Choroid plexus epithelial cell (primary cell): Measurements from ENCODE around the gene BICRA.

ENCODE experiments used
- DNase-seq: peaks from one replicate; pipeline ENCODE4 v3.0.0-alpha.2; 2010; ENCODE audit warnings: low read depth
- H3K4me3 ChIP-seq: 2 replicates; pipeline ENCODE4 v1.5.1; 2011; ENCODE audit warnings: low read depth, mild to moderate bottlenecking, control low read depth, low read length, moderate library complexity
- TF ChIP-seq, protein P1 (sequence below): conservative IDR thresholded peaks from 2 replicates; pipeline ENCODE4 v1.5.1; 2011; ENCODE audit warnings: low read depth, mild to moderate bottlenecking, control low read depth, inconsistent platforms, low read length, moderate library complexity

Gene BICRA

DNA sequence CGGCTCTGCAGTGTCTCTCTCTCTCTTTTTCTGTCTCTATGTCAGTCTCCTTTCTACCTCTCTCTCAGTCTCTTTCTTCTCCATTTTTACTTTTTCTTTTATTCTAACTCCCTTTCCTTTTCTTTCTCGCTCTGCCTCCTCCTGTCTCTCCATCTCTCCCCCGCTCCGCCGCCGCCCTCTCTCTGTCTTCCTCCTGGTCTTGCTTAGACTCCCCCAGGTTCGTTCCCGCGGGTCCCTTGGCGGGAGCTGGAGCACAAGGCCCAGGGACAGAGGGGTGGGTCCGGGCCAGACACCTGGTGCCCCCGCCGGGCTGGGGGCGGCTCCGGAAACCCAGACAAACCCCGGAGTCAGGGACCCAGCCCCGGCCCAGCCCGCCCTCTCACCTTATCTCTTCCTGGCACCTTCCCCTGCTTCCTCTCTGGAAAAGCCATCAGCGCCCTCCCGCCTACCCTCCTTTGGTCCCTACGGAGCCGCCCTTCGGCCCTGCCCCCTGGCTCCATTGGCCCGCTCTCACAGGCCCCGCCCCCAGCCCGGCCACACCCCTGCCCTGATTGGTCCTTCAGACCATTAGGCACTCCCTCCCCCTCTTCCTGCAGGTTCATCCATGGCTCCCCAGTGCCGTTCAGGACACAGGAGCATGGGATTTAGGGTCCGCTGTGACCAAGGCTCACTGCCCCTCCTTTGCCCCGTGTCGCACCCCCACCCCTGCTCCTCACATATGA, 121.0 kb downstream of the BICRA start:
- TF ChIP-seq, protein P1, sequence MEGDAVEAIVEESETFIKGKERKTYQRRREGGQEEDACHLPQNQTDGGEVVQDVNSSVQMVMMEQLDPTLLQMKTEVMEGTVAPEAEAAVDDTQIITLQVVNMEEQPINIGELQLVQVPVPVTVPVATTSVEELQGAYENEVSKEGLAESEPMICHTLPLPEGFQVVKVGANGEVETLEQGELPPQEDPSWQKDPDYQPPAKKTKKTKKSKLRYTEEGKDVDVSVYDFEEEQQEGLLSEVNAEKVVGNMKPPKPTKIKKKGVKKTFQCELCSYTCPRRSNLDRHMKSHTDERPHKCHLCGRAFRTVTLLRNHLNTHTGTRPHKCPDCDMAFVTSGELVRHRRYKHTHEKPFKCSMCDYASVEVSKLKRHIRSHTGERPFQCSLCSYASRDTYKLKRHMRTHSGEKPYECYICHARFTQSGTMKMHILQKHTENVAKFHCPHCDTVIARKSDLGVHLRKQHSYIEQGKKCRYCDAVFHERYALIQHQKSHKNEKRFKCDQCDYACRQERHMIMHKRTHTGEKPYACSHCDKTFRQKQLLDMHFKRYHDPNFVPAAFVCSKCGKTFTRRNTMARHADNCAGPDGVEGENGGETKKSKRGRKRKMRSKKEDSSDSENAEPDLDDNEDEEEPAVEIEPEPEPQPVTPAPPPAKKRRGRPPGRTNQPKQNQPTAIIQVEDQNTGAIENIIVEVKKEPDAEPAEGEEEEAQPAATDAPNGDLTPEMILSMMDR, result no peak
- no peak overlapping the region for H3K4me3 ChIP-seq
- DNase-seq, result no peak

DNA sequence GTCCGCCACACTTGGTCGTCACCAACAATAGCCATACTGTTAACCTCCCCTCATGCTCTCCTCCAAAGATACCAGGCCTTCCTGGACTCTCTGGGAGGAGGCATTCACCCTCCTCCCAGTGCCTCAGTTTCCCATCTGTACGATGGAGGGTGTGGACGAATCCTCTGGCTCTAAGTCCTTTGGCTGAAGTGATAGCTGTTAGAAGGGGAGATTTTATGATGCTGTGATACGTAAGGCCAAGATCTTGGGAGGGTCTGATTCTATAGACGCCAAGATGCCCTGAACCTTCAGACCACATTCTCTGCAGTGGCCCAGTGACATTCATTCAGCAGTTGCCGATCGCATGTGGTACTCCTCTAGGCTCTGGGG, 121.6 kb downstream of the BICRA start:
- no peak overlapping the region for H3K4me3 ChIP-seq
- TF ChIP-seq, protein P1, result no peak
- no peak for DNase-seq

DNA sequence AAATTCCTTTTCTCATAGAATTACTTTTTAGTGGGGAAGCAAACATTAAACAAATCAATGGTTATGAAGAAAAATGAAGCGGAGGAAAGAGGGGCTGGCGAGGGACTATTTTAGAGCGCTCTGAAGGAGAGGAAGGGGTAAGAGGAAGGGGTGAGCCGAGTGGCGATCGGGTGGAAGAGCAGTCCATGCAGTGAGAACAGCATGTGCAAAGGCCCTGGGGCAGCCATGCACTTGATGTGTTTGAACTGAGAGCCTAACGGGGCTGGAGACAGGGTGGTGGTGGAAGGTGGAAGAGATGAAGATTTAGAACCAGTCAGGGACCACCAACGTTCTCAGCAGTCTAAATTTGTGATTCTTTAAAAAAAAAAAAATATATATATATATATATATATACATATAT, 122.0 kb downstream of the BICRA start:
- TF ChIP-seq, protein P1, result no peak
- no peak overlapping the region for H3K4me3 ChIP-seq
- no peak for DNase-seq

DNA sequence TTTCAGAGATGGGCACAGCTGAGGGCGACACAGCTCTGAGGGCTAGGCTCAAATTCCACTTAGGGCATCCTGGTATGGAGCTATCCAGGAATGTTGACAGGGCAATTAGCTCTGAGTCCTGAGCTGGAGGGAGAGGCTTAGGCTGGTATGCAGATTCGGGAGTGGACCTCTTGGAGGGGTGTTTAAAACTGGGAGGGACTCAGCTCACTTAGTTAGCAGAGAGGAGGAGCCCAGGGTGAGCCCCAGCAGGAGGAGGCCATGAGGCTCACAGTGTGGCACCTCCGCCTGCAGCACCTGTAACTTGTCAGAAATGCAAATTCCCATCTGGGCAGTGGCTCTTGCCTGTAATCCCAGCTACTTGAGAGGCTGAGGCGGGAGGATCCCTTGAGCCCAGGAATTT, 126.2 kb downstream of the BICRA start:
- no peak for DNase-seq
- TF ChIP-seq, protein P1, result no peak
- no peak overlapping the region for H3K4me3 ChIP-seq

DNA sequence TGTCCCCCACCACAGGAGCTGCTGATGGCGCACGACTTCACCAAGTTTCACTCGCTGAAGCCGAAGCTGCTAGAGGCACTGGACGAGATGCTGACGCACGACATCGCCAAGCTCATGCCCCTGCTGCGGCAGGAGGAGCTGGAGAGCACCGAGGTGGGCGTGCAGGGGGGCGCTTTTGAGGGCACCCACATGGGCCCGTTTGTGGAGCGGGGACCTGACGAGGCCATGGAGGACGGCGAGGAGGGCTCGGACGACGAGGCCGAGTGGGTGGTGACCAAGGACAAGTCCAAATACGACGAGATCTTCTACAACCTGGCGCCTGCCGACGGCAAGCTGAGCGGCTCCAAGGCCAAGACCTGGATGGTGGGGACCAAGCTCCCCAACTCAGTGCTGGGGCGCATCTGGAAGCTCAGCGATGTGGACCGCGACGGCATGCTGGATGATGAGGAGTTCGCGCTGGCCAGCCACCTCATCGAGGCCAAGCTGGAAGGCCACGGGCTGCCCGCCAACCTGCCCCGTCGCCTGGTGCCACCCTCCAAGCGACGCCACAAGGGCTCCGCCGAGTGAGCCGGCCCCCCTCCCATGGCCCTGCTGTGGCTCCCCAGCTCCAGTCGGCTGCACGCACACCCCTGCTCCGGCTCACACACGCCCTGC, 132.1 kb downstream of the BICRA start:
- TF ChIP-seq, protein P1, result no peak
- no peak for DNase-seq

DNA sequence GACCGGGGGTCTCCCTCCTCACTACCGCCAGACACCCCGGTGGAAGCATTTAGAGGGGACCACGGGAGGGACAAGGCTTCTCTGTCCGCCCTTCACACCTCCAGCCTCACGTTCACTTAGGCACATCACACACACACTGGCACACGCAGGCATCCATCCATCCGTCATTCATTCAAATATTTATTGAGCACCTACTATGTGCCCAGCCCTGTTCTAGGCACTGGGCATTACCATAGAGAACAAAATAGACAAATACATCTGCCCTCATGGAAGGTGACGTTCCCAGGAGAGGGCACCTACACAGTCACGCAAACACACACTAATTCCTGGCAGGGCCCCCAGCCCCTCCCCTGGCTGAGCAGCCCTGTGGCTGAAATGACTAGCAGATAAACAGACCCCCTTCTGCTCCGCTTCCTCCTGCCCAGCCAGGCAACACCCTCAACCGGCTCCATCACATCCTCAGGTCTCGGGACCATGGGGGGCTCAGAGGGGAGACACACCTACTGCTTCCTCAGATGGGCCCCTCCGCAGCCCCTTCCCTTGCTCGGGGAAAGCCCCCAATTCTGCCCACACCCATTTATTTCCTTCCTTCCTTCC, 132.7 kb downstream of the BICRA start:
- TF ChIP-seq, protein P1, result no peak
- no peak overlapping the region for H3K4me3 ChIP-seq
- DNase-seq, result no peak

More for the DNA sequence above, 132.1 kb downstream of the BICRA start:
- no peak overlapping the region for H3K4me3 ChIP-seq
